ENCODE measurements around the gene SLC25A40.

- TF ChIP-seq SUZ12 (IDR thresholded peaks at IDR 0.05): no peak
- no peak for TF ChIP-seq ELF4 (IDR thresholded peaks at IDR 0.05)
- no peak for TF ChIP-seq FOXM1 (IDR thresholded peaks at IDR 0.05; ENCODE audit: borderline replicate concordance)
- no peak for TF ChIP-seq L3MBTL2 (conservative IDR thresholded peaks at IDR 0.05)
- no peak for TF ChIP-seq BHLHE40 (IDR thresholded peaks at IDR 0.05; ENCODE audit: borderline replicate concordance)
- TF ChIP-seq LEF1 (IDR thresholded peaks at IDR 0.05; ENCODE audit: borderline replicate concordance): no peak
- no peak for TF ChIP-seq ARNT (IDR thresholded peaks at IDR 0.05)
- TF ChIP-seq TARDBP (IDR thresholded peaks at IDR 0.05): no peak
- no peak for TF ChIP-seq SP1 (IDR thresholded peaks at IDR 0.05)
- no peak for TF ChIP-seq HDGF (IDR thresholded peaks at IDR 0.05; ENCODE audit: borderline replicate concordance)
- no peak for TF ChIP-seq NFRKB (IDR thresholded peaks at IDR 0.05)
- TF ChIP-seq ZNF384 (IDR thresholded peaks at IDR 0.05): no peak
- no peak for TF ChIP-seq FOXK2 (IDR thresholded peaks at IDR 0.05)
- TF ChIP-seq CTBP1 (IDR thresholded peaks at IDR 0.05; ENCODE audit: borderline replicate concordance): no peak
These were observed 78.8 kb downstream of the SLC25A40 start for GRCh38 chr7:87797395-87797794.

All from HEK293T (cell line).